Measurements from ENCODE around the gene CNGA1. TPM values are rescaled to one million over a fixed set of nuclear protein-coding genes. Genes with fewer than 3 reads are reported as not detected.

CNGA1 gene
- total and polyA plus RNA-seq, 7 donors: 0.16 to 3.0 (median 1.7) TPM; not detected in 3

- Histone ChIP-seq H3K36me3 (no peaks in the 10 kb centered on the region), H3K27me3 (no peaks in the 10 kb centered on the region), H3K9me3 (no peaks in the 10 kb centered on the region), H3K4me1 (no peaks in the 10 kb centered on the region), H3K27ac (no peak overlapping the region), H3K4me3 (no peak overlapping the region)
- intact Hi-C loops (cut with DNase I): no loop called here
- 81 to 82% methylated on average over 6 of the region's 6 CpGs for WGBS, 2 donors
- TF ChIP-seq EP300 (IDR thresholded peaks at IDR 0.05): no peak
- TF ChIP-seq, protein P1, sequence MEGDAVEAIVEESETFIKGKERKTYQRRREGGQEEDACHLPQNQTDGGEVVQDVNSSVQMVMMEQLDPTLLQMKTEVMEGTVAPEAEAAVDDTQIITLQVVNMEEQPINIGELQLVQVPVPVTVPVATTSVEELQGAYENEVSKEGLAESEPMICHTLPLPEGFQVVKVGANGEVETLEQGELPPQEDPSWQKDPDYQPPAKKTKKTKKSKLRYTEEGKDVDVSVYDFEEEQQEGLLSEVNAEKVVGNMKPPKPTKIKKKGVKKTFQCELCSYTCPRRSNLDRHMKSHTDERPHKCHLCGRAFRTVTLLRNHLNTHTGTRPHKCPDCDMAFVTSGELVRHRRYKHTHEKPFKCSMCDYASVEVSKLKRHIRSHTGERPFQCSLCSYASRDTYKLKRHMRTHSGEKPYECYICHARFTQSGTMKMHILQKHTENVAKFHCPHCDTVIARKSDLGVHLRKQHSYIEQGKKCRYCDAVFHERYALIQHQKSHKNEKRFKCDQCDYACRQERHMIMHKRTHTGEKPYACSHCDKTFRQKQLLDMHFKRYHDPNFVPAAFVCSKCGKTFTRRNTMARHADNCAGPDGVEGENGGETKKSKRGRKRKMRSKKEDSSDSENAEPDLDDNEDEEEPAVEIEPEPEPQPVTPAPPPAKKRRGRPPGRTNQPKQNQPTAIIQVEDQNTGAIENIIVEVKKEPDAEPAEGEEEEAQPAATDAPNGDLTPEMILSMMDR (IDR thresholded peaks at IDR 0.05): no peak
- no peak for TF ChIP-seq POLR2AphosphoS5 (IDR thresholded peaks at IDR 0.05)
- no peak for TF ChIP-seq POLR2A (IDR thresholded peaks at IDR 0.05)
- DNase-seq: no peak
Observed at GRCh38 chr4:47954677-47955076, 61.8 kb downstream of the CNGA1 start.

GRCh38 chr4:47954245-47954644 lies 62.2 kb downstream of the CNGA1 start:
- H3K4me3 ChIP-seq: no peak overlapping the region
- no peak for DNase-seq
- H3K36me3 ChIP-seq: no peaks in the 10 kb centered on the region
- no peak overlapping the region for H3K27ac ChIP-seq
- H3K27me3 ChIP-seq: no peaks in the 10 kb centered on the region
- H3K4me1 ChIP-seq: no peaks in the 10 kb centered on the region
- no peaks in the 10 kb centered on the region for H3K9me3 ChIP-seq
- intact Hi-C loops (cut with DNase I): no loop called here
- TF ChIP-seq POLR2AphosphoS5 (IDR thresholded peaks at IDR 0.05): no peak
- TF ChIP-seq, protein P1 (IDR thresholded peaks at IDR 0.05): no peak
- no peak for TF ChIP-seq EP300 (IDR thresholded peaks at IDR 0.05)
- no peak for TF ChIP-seq POLR2A (IDR thresholded peaks at IDR 0.05)
- WGBS, 2 donors: 76 to 84% methylated on average over 10 of the region's 10 CpGs

- Histone ChIP-seq H3K36me3 (no peaks in the 10 kb centered on the region), H3K27ac (no peak overlapping the region), H3K4me1 (no peaks in the 10 kb centered on the region), H3K9me3 (no peaks in the 10 kb centered on the region), H3K4me3 (no peak overlapping the region), H3K27me3 (no peaks in the 10 kb centered on the region)
- TF ChIP-seq EP300 (IDR thresholded peaks at IDR 0.05) (no peak), POLR2A (IDR thresholded peaks at IDR 0.05) (no peak), POLR2AphosphoS5 (IDR thresholded peaks at IDR 0.05) (no peak)
- TF ChIP-seq, protein P1 (IDR thresholded peaks at IDR 0.05): no peak
- no peak for DNase-seq
- 92 to 95% methylated on average over 5 of the region's 5 CpGs for whole genome bisulfite sequencing, 2 donors
- intact Hi-C loops (cut with DNase I): no loop called here
Observed at GRCh38 chr4:47945930-47946726, 70.4 kb downstream of the CNGA1 start.

- Histone ChIP-seq H3K4me3 (no peak overlapping the region), H3K4me1 (no peaks in the 10 kb centered on the region), H3K27me3 (no peaks in the 10 kb centered on the region), H3K9me3 (no peaks in the 10 kb centered on the region), H3K36me3 (no peaks in the 10 kb centered on the region), H3K27ac (no peak overlapping the region)
- 85 to 94% methylated on average over 10 of the region's 10 CpGs for WGBS, 2 donors
- no peak for DNase-seq
- TF ChIP-seq POLR2A (IDR thresholded peaks at IDR 0.05) (no peak), EP300 (IDR thresholded peaks at IDR 0.05) (no peak), POLR2AphosphoS5 (IDR thresholded peaks at IDR 0.05) (no peak)
- TF ChIP-seq, protein P1 (IDR thresholded peaks at IDR 0.05): no peak
- intact Hi-C loops (cut with DNase I): no loop called here
Observed at GRCh38 chr4:47942081-47942819, 74.2 kb downstream of the CNGA1 start.

Measured in sigmoid colon (tissue), 7 donors.